ENCODE data around the gene SHBG. TPM values are rescaled to one million over a fixed set of nuclear protein-coding genes. Genes with fewer than 3 reads are reported as not detected.

Gene SHBG
- total and polyA plus RNA-seq, 8 donors, result 0.16 to 0.82 (median 0.23) TPM; not detected in 3

GRCh38 chr17:7583253-7584109 lies 46.5 kb upstream of the SHBG start, which contains the start of gene MPDU1:
Gene MPDU1, plus strand, starts transcription at chr17:7583852. Its CDS starts 11 bp downstream, at chr17:7583863.
- peaks cover 10 to 27% (median 11%) of the 10 kb centered on the region in 3 donors for H3K4me1 ChIP-seq
- peak; percentile 88 to 92 (median 92) for ATAC-seq

GRCh38 chr17:7586673-7587419 lies 43.1 kb upstream of the SHBG start:
- H3K27me3 ChIP-seq, result no peaks in the 10 kb centered on the region
- DNase-seq (peak in 1 of 6 donors; percentile 46), FAIRE-seq (no peak), ATAC-seq (no peak)
- intact Hi-C loops (cut with DNase I), result loop anchor here in 1 of 3 donors (10.0 kb wide), 1 partner anchor 232 kb away; the partner anchor contains the start of genes KCTD11 and TMEM95
- no peaks in the 10 kb centered on the region for H3K9me3 ChIP-seq
- TF ChIP-seq CTCF (IDR thresholded peaks at IDR 0.05), result no peak
- H3K36me3 ChIP-seq, result peaks cover 0 to 7% (median 0%) of the 10 kb centered on the region in 3 donors
- no peak overlapping the region for H3K27ac ChIP-seq
- WGBS, 2 donors, result 59 to 66% methylated on average over 9 of the region's 9 CpGs
- H3K4me1 ChIP-seq, result peaks cover 10 to 24% (median 11%) of the 10 kb centered on the region in 3 donors
- no peak overlapping the region for H3K4me3 ChIP-seq

More at GRCh38 chr17:7583253-7584109, 46.5 kb upstream of the SHBG start, which contains the start of gene MPDU1:
- FAIRE-seq (peak; percentile 70), DNase-seq (peak; percentile 96 to 99 (median 96))
- Histone ChIP-seq H3K4me3 (peak within 1 kb of the TSS; percentile 32 to 52 (median 47)), H3K27me3 (no peaks in the 10 kb centered on the region), H3K36me3 (no peaks in the 10 kb centered on the region), H3K27ac (peak within 1 kb of the TSS; percentile 86 to 97 (median 95)), H3K9me3 (no peaks in the 10 kb centered on the region)
- TF ChIP-seq CTCF (IDR thresholded peaks at IDR 0.05), result no peak
- intact Hi-C loops (cut with DNase I), result loop anchor here in 1 of 3 donors (10.0 kb wide), 1 partner anchor 229 kb away; the partner anchor contains the start of genes KCTD11 and TMEM95
- WGBS, 2 donors, result 11 to 13% methylated on average over 68 to 69 of the region's 69 CpGs

GRCh38 chr17:7587420-7588151 lies 42.3 kb upstream of the SHBG start:
- intact Hi-C loops (cut with DNase I), result loop anchor here in 1 of 3 donors (10.0 kb wide), 1 partner anchor 233 kb away; the partner anchor contains the start of genes KCTD11 and TMEM95
- DNase-seq (peak in 1 of 6 donors; percentile 25), ATAC-seq (no peak), FAIRE-seq (no peak)
- WGBS, 2 donors, result 83 to 85% methylated on average over 12 of the region's 12 CpGs
- Histone ChIP-seq H3K4me3 (no peak overlapping the region), H3K36me3 (peaks cover 0 to 15% (median 0%) of the 10 kb centered on the region in 3 donors), H3K27ac (no peak overlapping the region), H3K4me1 (peaks cover 8 to 18% (median 9%) of the 10 kb centered on the region in 3 donors), H3K27me3 (no peaks in the 10 kb centered on the region), H3K9me3 (no peaks in the 10 kb centered on the region)
- no peak for TF ChIP-seq CTCF (IDR thresholded peaks at IDR 0.05)

GRCh38 chr17:7588553-7589203 lies 41.3 kb upstream of the SHBG start:
- H3K4me3 ChIP-seq, result peak overlapping the region in 2 of 4 donors; percentile 13 to 26
- 75 to 79% methylated on average over 22 to 30 of the region's 30 CpGs for WGBS, 2 donors
- peaks cover 0 to 25% (median 0%) of the 10 kb centered on the region in 3 donors for H3K36me3 ChIP-seq
- H3K9me3 ChIP-seq, result no peaks in the 10 kb centered on the region
- intact Hi-C loops (cut with DNase I), result loop anchor here in 1 of 3 donors (10.0 kb wide), 1 partner anchor 234 kb away; the partner anchor contains the start of genes KCTD11 and TMEM95
- peaks cover 0 to 11% (median 0%) of the 10 kb centered on the region in 3 donors for H3K4me1 ChIP-seq
- no peak for ATAC-seq
- no peaks in the 10 kb centered on the region for H3K27me3 ChIP-seq
- TF ChIP-seq CTCF (IDR thresholded peaks at IDR 0.05), result no peak
- FAIRE-seq, result no peak
- peak in 1 of 6 donors; percentile 22 for DNase-seq
- H3K27ac ChIP-seq, result no peak overlapping the region

Data from pancreas (tissue), 10 donors.